GM20431 (cell line): ENCODE results near the gene PPDPF.

Experiments used
- in situ Hi-C: fragments of 300-500 bp; cut with MseI, MboI; formaldehyde crosslinking; loops from one replicate; pipeline ENCODE4 v1.15.0; 2020; ENCODE audit warnings: low sequenced_read_pairs; ENCODE audit not compliant: unreplicated experiment

The PPDPF gene

GRCh38 chr20:63519668-63520503 lies 679 bp upstream of the PPDPF start:
- in situ Hi-C loops, result no loop called here

- in situ Hi-C loops, result no loop called here
Measured at GRCh38 chr20:63520934-63521601, 503 bp downstream of the PPDPF start.

- in situ Hi-C loops, result no loop called here
Measured at GRCh38 chr20:63521602-63522001, 1.0 kb downstream of the PPDPF start.

- in situ Hi-C loops, result no loop called here
Measured at GRCh38 chr20:63522091-63522868, 1.7 kb downstream of the PPDPF start.

DNA sequence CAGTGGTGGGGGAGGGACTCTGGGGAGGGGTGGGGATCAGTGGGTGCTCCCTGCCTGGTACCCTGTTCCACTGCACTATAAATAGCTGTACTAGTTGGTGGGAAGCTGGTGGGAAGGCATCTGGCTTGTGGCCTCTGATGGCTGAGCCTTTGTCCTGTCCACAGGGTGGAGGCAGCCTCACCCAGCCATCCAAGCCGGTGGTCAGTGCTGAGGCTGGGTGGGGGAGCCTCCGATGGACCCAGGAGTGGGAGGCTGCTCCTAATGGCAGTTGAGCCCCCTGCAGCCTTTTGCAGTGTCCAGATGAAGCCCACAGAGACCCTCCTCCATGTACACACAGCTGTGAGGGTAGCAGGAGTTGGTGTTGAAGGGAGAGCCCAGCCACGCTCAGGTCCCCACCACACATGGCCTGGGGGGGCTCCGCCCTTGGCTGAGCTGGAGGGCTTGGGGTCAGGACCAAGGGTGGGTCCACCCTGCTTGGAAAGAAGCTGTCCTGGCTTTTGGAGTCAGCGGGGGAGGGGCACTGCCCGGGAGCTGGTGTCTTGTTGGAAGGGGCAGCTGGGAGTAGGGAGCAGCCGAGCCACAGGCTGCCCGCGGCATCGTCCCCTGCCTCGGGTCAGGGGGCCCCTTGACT lies 2.5 kb downstream of the PPDPF start:
- in situ Hi-C loops, result no loop called here

DNA sequence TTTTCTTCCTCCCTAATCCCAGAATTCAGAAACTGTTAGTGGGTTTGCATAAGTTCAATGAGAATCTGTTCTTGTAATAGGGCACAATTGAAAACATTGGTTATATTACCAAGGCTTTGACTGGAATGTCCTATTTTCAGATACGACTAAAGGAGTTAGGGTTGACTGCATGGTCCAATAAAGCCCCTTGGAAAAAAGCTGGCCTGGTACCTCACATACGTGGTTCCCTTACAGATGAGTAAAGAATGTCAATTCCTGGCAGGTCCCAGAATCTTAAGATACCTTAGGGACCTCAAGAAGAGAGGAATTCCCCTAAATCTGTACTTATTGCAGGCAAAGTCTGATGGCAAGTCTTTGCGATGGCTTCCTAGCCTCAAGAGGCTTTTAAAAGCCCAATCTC lies 4.6 kb downstream of the PPDPF start:
- in situ Hi-C loops, result no loop called here

- in situ Hi-C loops, result no loop called here
Measured at GRCh38 chr20:63525971-63526370, 5.4 kb downstream of the PPDPF start.

DNA sequence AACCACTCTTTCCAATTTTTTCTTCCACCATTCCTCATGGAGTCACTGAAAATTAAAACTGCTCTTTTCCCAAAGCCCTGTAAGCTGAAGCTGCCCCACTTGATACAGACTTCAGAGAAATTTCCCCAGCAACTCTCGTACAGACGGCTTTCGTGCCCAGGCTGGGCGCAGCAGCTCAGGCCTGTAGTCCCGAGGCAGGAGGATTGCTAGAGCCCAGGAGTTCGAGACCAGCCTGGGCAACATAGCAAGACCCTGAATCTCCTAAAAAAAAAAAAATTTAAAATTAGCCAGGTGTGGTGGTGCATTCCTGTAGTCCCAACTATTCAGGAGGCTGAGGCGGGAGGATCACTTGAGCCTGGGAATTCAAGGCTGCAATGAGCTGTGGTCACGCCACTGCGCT lies 6.6 kb downstream of the PPDPF start:
- in situ Hi-C loops, result no loop called here

DNA sequence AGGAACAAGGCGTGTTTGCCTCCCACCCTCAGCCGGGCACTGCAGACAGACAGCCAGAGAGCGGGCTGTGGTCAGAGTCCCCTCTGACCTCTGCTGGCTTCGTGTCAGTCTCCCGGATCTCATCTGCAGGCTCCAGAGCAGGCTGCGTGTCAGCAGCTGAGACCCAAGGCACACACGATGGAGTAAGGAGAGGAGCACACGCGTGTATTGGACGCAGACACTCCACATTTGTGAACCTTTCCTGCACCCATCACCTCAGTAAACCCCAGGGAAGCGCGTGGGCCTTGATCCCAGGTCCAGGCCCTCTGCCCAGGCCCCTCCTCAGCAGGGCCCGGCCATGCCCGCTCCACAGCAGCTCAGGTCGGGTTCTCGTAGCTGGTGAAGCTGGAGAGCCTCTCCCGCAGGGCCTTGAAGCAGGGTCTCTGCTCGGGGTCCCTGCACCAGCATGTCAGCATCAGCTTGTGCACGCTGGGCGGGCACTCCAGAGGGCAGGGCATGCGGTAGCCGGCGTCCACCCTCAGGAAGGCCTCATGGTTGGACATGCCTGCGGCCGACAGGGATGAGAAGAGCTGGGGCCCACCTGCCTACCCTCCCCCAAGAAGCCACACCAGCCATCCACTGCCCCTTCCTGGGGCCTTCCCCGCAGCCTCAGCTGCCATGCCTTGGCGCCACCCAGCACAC lies 8.8 kb downstream of the PPDPF start:
- in situ Hi-C loops, result no loop called here

- in situ Hi-C loops, result no loop called here
Measured at GRCh38 chr20:63529861-63530787, 9.6 kb downstream of the PPDPF start.

GRCh38 chr20:63530788-63531160 lies 10.2 kb downstream of the PPDPF start:
- in situ Hi-C loops, result no loop called here

DNA sequence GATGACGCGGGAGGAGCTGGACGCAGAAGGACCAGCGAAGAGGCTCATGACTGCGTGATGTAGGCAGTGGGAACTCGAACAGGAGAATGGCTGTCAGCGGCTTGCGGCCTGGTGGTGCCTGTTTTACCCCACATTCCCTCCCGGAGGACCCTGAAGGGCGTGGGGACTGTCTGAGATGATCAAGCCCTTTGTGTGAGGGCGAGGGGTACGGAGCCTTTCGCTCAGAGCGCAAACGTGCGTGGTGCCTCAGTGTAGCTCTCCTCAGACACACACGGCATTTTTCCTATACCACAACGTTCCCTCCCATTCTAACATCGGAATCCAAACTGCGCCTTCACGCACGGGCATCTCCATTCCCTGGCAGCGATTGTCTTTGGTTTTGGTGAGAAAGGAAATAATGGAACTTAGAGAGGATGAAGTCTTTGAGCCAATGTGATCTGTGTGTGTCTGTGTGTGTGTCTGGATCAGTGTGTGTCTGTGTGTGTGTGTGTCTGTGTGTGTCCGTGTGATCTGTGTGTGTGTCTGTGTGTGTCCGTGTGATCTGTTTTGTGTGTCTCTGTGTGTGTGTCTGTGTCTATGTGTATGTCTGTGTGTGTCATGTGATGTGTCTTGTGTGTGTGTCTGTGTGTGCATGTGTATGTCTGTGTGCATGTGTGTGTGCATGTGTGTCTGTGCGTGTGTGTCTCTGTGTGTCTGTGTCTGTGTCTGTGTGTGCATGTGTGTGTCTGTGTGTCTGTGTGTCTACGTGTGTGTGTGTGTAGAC lies 11.3 kb downstream of the PPDPF start:
- in situ Hi-C loops, result no loop called here

GRCh38 chr20:63532449-63532971 lies 11.9 kb downstream of the PPDPF start:
- in situ Hi-C loops, result no loop called here

GRCh38 chr20:63533388-63533787 lies 12.8 kb downstream of the PPDPF start:
- in situ Hi-C loops, result no loop called here

- in situ Hi-C loops, result no loop called here
Measured at GRCh38 chr20:63533871-63534393, 13.4 kb downstream of the PPDPF start.

DNA sequence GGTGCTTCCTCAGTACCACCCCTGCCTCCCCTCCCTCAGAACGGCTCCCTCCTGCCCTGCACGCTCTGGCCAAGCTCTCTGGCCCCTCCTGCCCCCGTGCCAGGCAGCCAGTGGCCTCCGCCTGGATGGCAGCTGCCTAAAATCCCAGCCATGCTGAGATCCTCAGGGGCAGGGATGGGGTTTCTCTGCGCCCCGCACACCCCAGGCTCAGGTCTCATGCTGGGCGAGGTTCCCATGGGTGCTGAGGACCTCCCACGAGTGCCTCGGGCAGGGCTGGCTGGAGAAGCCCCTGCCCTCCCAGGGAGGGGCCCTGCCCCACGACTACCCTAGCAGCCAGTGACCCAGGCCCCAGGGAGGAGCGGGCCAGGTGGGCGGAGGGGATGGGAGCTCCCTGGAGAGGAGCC lies 13.9 kb downstream of the PPDPF start:
- in situ Hi-C loops, result no loop called here

DNA sequence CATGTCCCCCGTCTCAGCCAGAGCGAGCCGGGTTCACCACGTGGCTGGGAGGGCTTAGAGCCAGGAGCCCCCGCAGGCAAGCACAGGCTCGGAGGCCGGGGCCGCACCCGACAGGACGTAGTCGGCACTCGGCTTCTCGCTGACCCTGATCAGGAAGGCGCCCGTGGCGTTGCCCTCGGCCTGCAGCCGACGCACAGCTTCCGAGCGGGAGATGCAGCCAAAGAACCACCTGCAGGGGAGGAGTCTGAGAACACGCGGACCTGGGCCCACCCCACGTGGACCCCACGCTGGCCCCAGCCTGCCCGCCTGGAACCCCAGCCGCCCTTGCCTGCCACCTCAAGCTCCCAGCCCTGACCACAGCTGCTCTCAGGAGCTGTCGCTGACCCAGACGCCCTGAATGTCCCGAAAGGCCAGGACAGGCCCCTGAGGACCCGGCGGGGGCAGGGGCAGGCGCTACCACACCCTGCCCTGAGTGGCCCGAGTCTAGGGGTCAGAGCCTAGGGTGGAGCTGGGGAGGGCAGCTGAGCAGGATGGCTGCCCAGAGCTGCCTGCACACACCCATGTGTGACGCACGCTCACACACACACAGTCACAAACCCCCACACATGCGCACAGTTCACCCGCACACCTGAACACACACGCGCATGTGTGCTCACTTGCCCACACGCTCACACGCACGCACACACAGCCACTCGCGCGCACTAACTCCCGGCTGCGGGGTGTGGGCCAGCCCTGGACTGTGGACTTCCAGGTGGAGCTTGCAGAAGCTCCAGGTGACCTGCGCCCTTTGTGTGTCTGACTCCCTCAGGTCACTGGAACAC lies 14.5 kb downstream of the PPDPF start:
- in situ Hi-C loops, result no loop called here
